ENCODE measurements around the gene DNTTIP2. TPM values are rescaled to one million over a fixed set of nuclear protein-coding genes. Genes with fewer than 3 reads are reported as not detected.

DNTTIP2 gene
- total and polyA plus RNA-seq, 9 of the 15 experiments (the other 6 are each of a cell fraction or from before 2014, with no cell fraction given) = 50.4 to 138 (median 97.0) TPM

GRCh38 chr1:93846992-93847810, 31.8 kb downstream of the DNTTIP2 start (continued):
- TF ChIP-seq ZNF407 (IDR thresholded peaks at IDR 0.05; ENCODE audit: low read depth) (peak; percentile 76), CBFB (CRISPR knock-in tag; IDR thresholded peaks at IDR 0.05) (no peak; the same call in 1 of the 2 replicates), ZFPM2 (CRISPR knock-in tag; IDR thresholded peaks at IDR 0.05) (no peak), TCF7 (IDR thresholded peaks at IDR 0.05; ENCODE audit: borderline replicate concordance) (peak; percentile 39; the same call in 1 of the 2 replicates), ETS1 (conservative IDR thresholded peaks at IDR 0.05; ENCODE audit: control insufficient read depth, low read depth, low read length) (peak; percentile 96), CHD2 (IDR thresholded peaks at IDR 0.05; ENCODE audit: low read depth, low read length) (peak; percentile 71), ZNF778 (CRISPR knock-in tag; IDR thresholded peaks at IDR 0.05) (no peak), SMC3 (conservative IDR thresholded peaks at IDR 0.05; ENCODE audit: insufficient read depth, low read depth, low read length) (no peak), MYC (IDR thresholded peaks at IDR 0.05; ENCODE audit: low read depth, low read length) (peak; percentile 47), MYC (CRISPR knock-in tag; IDR thresholded peaks at IDR 0.05; ENCODE audit: borderline replicate concordance, low read depth) (peak; percentile 16; the same call in 1 of the 2 replicates), EP300 (IDR thresholded peaks at IDR 0.05; ENCODE audit: low read length) (peak; percentile 67), NKRF (IDR thresholded peaks at IDR 0.05; ENCODE audit: borderline replicate concordance) (no peak; the same call in 1 of the 2 replicates)
- TF ChIP-seq, protein P1, sequence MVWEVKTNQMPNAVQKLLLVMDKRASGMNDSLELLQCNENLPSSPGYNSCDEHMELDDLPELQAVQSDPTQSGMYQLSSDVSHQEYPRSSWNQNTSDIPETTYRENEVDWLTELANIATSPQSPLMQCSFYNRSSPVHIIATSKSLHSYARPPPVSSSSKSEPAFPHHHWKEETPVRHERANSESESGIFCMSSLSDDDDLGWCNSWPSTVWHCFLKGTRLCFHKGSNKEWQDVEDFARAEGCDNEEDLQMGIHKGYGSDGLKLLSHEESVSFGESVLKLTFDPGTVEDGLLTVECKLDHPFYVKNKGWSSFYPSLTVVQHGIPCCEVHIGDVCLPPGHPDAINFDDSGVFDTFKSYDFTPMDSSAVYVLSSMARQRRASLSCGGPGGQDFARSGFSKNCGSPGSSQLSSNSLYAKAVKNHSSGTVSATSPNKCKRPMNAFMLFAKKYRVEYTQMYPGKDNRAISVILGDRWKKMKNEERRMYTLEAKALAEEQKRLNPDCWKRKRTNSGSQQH (CRISPR knock-in tag; IDR thresholded peaks at IDR 0.05) = no peak
- TF ChIP-seq, protein P2, sequence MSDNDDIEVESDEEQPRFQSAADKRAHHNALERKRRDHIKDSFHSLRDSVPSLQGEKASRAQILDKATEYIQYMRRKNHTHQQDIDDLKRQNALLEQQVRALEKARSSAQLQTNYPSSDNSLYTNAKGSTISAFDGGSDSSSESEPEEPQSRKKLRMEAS (CRISPR knock-in tag; IDR thresholded peaks at IDR 0.05) = peak; percentile 61

All from K562 (cell line).